GM23338 (cell line): Measurements from ENCODE around the gene MAPK8IP3. TPM values are rescaled to one million over a fixed set of nuclear protein-coding genes. Genes with fewer than 3 reads are reported as not detected.

Experiments used
- ATAC-seq: fragments of 200-7000 bp; cut with Tn5 transposase; 3 replicates; pipeline ENCODE4 v1.9.1; 2020
- DNase-seq: peaks from one replicate; pipeline ENCODE4 v3.0.0-alpha.2; 2015; ENCODE audit warnings: low spot score
- H2AFZ ChIP-seq: fragments of 200-600 bp; sonication (generic); 2 replicates; pipeline ENCODE4 v1.8.0; 2016; ENCODE audit warnings: antibody characterized with exemption, mild to moderate bottlenecking, moderate library complexity
- H3F3A ChIP-seq: fragments of 200-600 bp; sonication (generic); replicated peaks from 2 replicates; pipeline ENCODE4 v1.8.0; 2017; ENCODE audit warnings: antibody characterized with exemption, mixed run types, low read depth
- H3K27ac ChIP-seq: fragments of 200-600 bp; sonication (generic); 2 replicates; pipeline ENCODE4 v1.6.1; 2016; ENCODE audit warnings: low read depth
- H3K27me3 ChIP-seq: fragments of 200-600 bp; sonication (generic); 2 replicates; pipeline ENCODE4 v1.8.0; 2016; ENCODE audit warnings: mild to moderate bottlenecking, mixed run types, moderate library complexity; ENCODE audit not compliant: insufficient read depth
- H3K36me3 ChIP-seq: fragments of 200-600 bp; sonication (generic); 2 replicates; pipeline ENCODE4 v1.8.0; 2016; ENCODE audit warnings: mild to moderate bottlenecking; ENCODE audit not compliant: insufficient read depth
- H3K4me1 ChIP-seq: fragments of 200-600 bp; sonication (generic); 2 replicates; pipeline ENCODE4 v1.8.0; 2016; ENCODE audit warnings: mild to moderate bottlenecking, moderate library complexity; ENCODE audit not compliant: insufficient read depth
- H3K4me2 ChIP-seq: fragments of 200-600 bp; sonication (generic); 2 replicates; pipeline ENCODE4 v1.7.1; 2017; ENCODE audit warnings: mixed run types
- H3K4me3 ChIP-seq: fragments of 200-600 bp; sonication (generic); 2 replicates; pipeline ENCODE4 v1.6.1; 2016; ENCODE audit warnings: mixed run types
- H3K79me2 ChIP-seq: fragments of 200-600 bp; sonication (generic); replicated peaks from 2 replicates; pipeline ENCODE4 v1.8.0; 2017; ENCODE audit warnings: mild to moderate bottlenecking; ENCODE audit not compliant: insufficient read depth
- H3K9me2 ChIP-seq: fragments of 200-600 bp; sonication (generic); 2 replicates; pipeline ENCODE4 v1.8.0; 2017; ENCODE audit not compliant: insufficient read depth
- H4K20me1 ChIP-seq: fragments of 200-600 bp; sonication (generic); replicated peaks from 2 replicates; pipeline ENCODE4 v1.8.0; 2017; ENCODE audit warnings: mild to moderate bottlenecking; ENCODE audit not compliant: insufficient read depth
- H3K27ac Mint-ChIP-seq: 2 replicates; pipeline ENCODE4 v1.8.0; 2020; ENCODE audit warnings: inconsistent platforms, mild to moderate bottlenecking, moderate library complexity, mixed read lengths
- H3K27me3 Mint-ChIP-seq: 3 replicates; pipeline ENCODE4 v1.8.0; 2022; ENCODE audit warnings: low read depth, mild to moderate bottlenecking, moderate library complexity, mixed read lengths, inconsistent platforms; ENCODE audit not compliant: insufficient read depth, poor library complexity
- H3K36me3 Mint-ChIP-seq: 3 replicates; pipeline ENCODE4 v1.8.0; 2021; ENCODE audit warnings: low read depth, mild to moderate bottlenecking, inconsistent platforms, moderate library complexity, mixed read lengths
- H3K4me1 Mint-ChIP-seq: 3 replicates; pipeline ENCODE4 v1.8.0; 2020; ENCODE audit warnings: mild to moderate bottlenecking, inconsistent platforms, mixed read lengths
- H3K4me3 Mint-ChIP-seq: 3 replicates; pipeline ENCODE4 v1.8.0; 2021; ENCODE audit warnings: moderate library complexity, mild to moderate bottlenecking, inconsistent platforms, mixed read lengths
- H3K9me3 Mint-ChIP-seq: 3 replicates; pipeline ENCODE4 v1.8.0; 2020; ENCODE audit warnings: moderate library complexity, mild to moderate bottlenecking, inconsistent platforms, mixed read lengths
- CREB1 ChIP-seq: fragments of 250-450 bp; sonication (Bioruptor Pico); IDR thresholded peaks from 2 replicates; pipeline ENCODE4 v1.5.0; 2020; ENCODE audit warnings: low read depth, mild to moderate bottlenecking, moderate library complexity
- CTCF ChIP-seq, 2 experiments: fragments of 200-600 bp in 1 of 2; sonication (generic) in 1 of 2; conservative IDR thresholded peaks; 2 replicates each; pipeline versions ENCODE4 v1.5.1 to v1.6.1; 2016 to 2017; ENCODE audit warnings: antibody characterized with exemption in 2 of 2, low read depth in 2 of 2, mild to moderate bottlenecking in 2 of 2, moderate library complexity in 1 of 2
- JUNB ChIP-seq: IDR thresholded peaks from one replicate; pipeline ENCODE4 v1.6.1; 2016; ENCODE audit warnings: antibody characterized with exemption; ENCODE audit not compliant: unreplicated experiment
- POLR2AphosphoS5 ChIP-seq: IDR thresholded peaks from 2 replicates; pipeline ENCODE4 v1.6.1; 2016; ENCODE audit warnings: antibody characterized with exemption, low read depth
- REST ChIP-seq: IDR thresholded peaks from one replicate; pipeline ENCODE4 v1.6.1; 2018; ENCODE audit warnings: antibody characterized with exemption; ENCODE audit not compliant: unreplicated experiment
- STAT1 ChIP-seq: IDR thresholded peaks from one replicate; pipeline ENCODE4 v1.6.1; 2016; ENCODE audit warnings: antibody characterized with exemption; ENCODE audit not compliant: unreplicated experiment
- ZNF114 ChIP-seq: fragments of 250-450 bp; sonication (Bioruptor Pico); IDR thresholded peaks from 2 replicates; pipeline ENCODE4 v1.5.0; 2020; ENCODE audit warnings: mild to moderate bottlenecking, moderate library complexity
- ZNF331 ChIP-seq: fragments of 250-450 bp; sonication (Bioruptor Pico); IDR thresholded peaks from 2 replicates; pipeline ENCODE4 v1.5.0; 2020; ENCODE audit warnings: low read depth, mild to moderate bottlenecking, moderate library complexity
- polyA plus RNA-seq: library from polyadenylated mRNA; unstranded; fragments of >200 nt; fragmentation: Nextera tagmentation; extraction: Ambion mirVana; gene quantifications from 2 replicates; pipeline ENCODE4 v1.2.1, GENCODE V29; 2016
- total RNA-seq: library from RNA; depleted of rRNA; stranded (reverse); fragments of >200 nt; shearing (Covaris generic); gene quantifications from 2 replicates; pipeline ENCODE4 v1.2.3, GENCODE V29; 2014

The MAPK8IP3 gene
- total and polyA plus RNA-seq, 2 experiments from 2014 or later, result 11.3 to 58.4 TPM

GRCh38 chr16:1769402-1770300 lies 63.7 kb downstream of the MAPK8IP3 start:
- Histone ChIP-seq H3K79me2 (peaks cover 10% of the 10 kb centered on the region), H3K36me3 (no peaks in the 10 kb centered on the region), H3K27ac (no peak overlapping the region), H3K4me1 (peaks cover 4% of the 10 kb centered on the region), H4K20me1 (no peaks in the 10 kb centered on the region; the same call in 1 of the 2 replicates), H3K9me2 (no peaks in the 10 kb centered on the region), H3K27me3 (no peaks in the 10 kb centered on the region), H3K4me3 (peak overlapping the region; percentile 97), H3F3A (peaks cover 14% of the 10 kb centered on the region; the same call in 1 of the 2 replicates), H2AFZ (no peak overlapping the region), H3K4me2 (peak overlapping the region; percentile 96)
- DNase-seq, result no peak
- peak; percentile 22 for TF ChIP-seq POLR2AphosphoS5
- TF ChIP-seq REST, result no peak
- Mint-ChIP-seq H3K36me3 (peaks cover 23% of the 10 kb centered on the region), H3K9me3 (peaks cover 4% of the 10 kb centered on the region; the same call in 1 of the 3 replicates), H3K4me3 (peak overlapping the region; percentile 99), H3K27ac (peak overlapping the region; percentile 47; the same call in 1 of the 2 replicates), H3K4me1 (peaks cover 8% of the 10 kb centered on the region), H3K27me3 (peaks cover 27% of the 10 kb centered on the region)
- ATAC-seq, result no peak

- H3K79me2 ChIP-seq, result peaks cover 15% of the 10 kb centered on the region
- H3K27ac ChIP-seq, result no peak overlapping the region
- H3K4me3 ChIP-seq, result peak overlapping the region; percentile 97
- Mint-ChIP-seq H3K4me1 (peaks cover 8% of the 10 kb centered on the region), H3K9me3 (peaks cover 4% of the 10 kb centered on the region; the same call in 1 of the 3 replicates), H3K27ac (peak overlapping the region; percentile 90), H3K27me3 (peaks cover 27% of the 10 kb centered on the region), H3K36me3 (peaks cover 21% of the 10 kb centered on the region), H3K4me3 (peak overlapping the region; percentile 99)
- no peaks in the 10 kb centered on the region for H3K9me2 ChIP-seq
- H3K36me3 ChIP-seq, result no peaks in the 10 kb centered on the region
- H2AFZ ChIP-seq, result no peak overlapping the region
- H3K4me2 ChIP-seq, result peak overlapping the region; percentile 96
- 0 out of 2 replicates have a peak, but pooled peaks have one; percentile 13 for TF ChIP-seq CREB1
- no peak for TF ChIP-seq ZNF114 (CRISPR knock-in tag)
- TF ChIP-seq STAT1, result no peak
- TF ChIP-seq JUNB, result no peak
- TF ChIP-seq CTCF (conservative IDR thresholded peaks at IDR 0.05; ENCODE audit: low read depth in 2 of 2), result no peak
- peak; percentile 35 for TF ChIP-seq POLR2AphosphoS5
- TF ChIP-seq ZNF331 (CRISPR knock-in tag), result no peak
- DNase-seq (peak; percentile 76), ATAC-seq (peak; percentile 24)
- H3K4me1 ChIP-seq, result peaks cover 4% of the 10 kb centered on the region
- H3K27me3 ChIP-seq, result no peaks in the 10 kb centered on the region
- H3F3A ChIP-seq, result peaks cover 14% of the 10 kb centered on the region; the same call in 1 of the 2 replicates
- no peaks in the 10 kb centered on the region; the same call in 1 of the 2 replicates for H4K20me1 ChIP-seq
These were observed 64.6 kb downstream of the MAPK8IP3 start for GRCh38 chr16:1770328-1771187.
